ENCODE measurements around the gene PLSCR1. TPM values are rescaled to one million over a fixed set of nuclear protein-coding genes. Genes with fewer than 3 reads are reported as not detected.
A peak's percentile ranks its signal among the peaks of the same experiment; 100 is the strongest.

PLSCR1 gene
- total and polyA plus RNA-seq, 2 of the 4 experiments (the other 2 are of a cell fraction) = 5.6 to 13.2 TPM

DNA sequence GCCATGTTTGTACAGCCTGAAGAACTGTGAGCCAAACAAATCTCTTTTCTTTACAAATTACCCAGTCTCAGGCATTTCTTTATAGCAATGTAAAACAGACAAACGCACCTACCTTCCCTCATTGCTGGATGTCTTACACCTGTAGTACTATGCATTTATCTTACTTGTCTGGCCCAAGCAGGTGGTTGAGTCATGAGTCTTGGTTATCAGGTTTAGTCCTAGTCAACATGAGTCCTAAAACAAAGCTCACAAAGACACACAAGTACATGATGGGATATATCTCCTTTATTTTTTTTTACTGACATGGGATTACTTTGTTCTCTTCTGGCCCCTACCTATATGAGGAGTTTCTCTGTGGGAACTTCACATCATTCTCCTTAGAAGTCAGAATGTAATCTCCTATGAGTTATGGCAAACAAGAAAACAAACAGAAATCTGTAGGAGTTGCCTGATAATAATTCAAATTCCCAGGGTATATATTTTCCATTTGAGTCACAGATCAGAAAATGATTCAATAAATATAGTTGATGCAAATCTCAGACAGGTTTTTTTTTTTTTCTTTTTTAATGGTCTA is 41.4 kb downstream of the PLSCR1 start:
- H2BK20ac ChIP-seq (ENCODE audit: low read depth, low read length) = no peak overlapping the region
- H2BK5ac ChIP-seq (ENCODE audit: low read depth, low read length, poor library complexity, severe bottlenecking) = no peak overlapping the region
- ChIA-PET POLR2A (ENCODE audit: unreplicated experiment) (no interaction called here), CTCF (no interaction called here)
- H2AK5ac ChIP-seq (ENCODE audit: low read depth, low read length) = peak overlapping the region; percentile 63; the same call in 1 of the 2 replicates
- no CpG with 5 or more reads among the region's 1 CpG for WGBS, 2 experiments (ENCODE audit: extremely low coverage in 2 of 2, insufficient read length in 1 of 2)
- H3K9ac ChIP-seq (ENCODE audit: low read depth, low read length) = no peak overlapping the region
- no peaks in the 10 kb centered on the region; the same call in 1 of the 2 replicates for H3K9me1 ChIP-seq (ENCODE audit: insufficient read depth, low read length)
- dilution Hi-C loops (cut with HindIII; ENCODE audit: low sequenced_read_pairs, unreplicated experiment) = no loop called here
- no peak overlapping the region for H4K8ac ChIP-seq (ENCODE audit: low read depth in 2 of 2, low read length in 2 of 2)
- H3K9me3 ChIP-seq (ENCODE audit: control insufficient read depth, insufficient read depth, low read length) = no peaks in the 10 kb centered on the region
- H3K14ac ChIP-seq (replicated peaks; ENCODE audit: low read depth, low read length) = peak overlapping the region; percentile 46; the same call in 1 of the 2 replicates
- no peaks in the 10 kb centered on the region for H3K36me3 ChIP-seq (ENCODE audit: control insufficient read depth, insufficient read depth, low read length)
- H3K27ac ChIP-seq (ENCODE audit: insufficient read depth, low read length) = no peak overlapping the region
- no peak overlapping the region for H4K5ac ChIP-seq (ENCODE audit: low read depth, low read length)
- BruUV-seq (replicated peaks) = no TSS peak
- H3K4me3 ChIP-seq (ENCODE audit: insufficient read depth, low read depth, low read length) = no peak overlapping the region
- no peak overlapping the region for H2AK9ac ChIP-seq (replicated peaks; ENCODE audit: low read depth, low read length, poor library complexity)
- ATAC-seq (ENCODE audit: low read depth) = no peak
- H2BK15ac ChIP-seq (ENCODE audit: low read depth, low read length) = peak overlapping the region; percentile 59; the same call in 1 of the 3 replicates
- H3K4me2 ChIP-seq (ENCODE audit: low read depth, low read length) = no peak overlapping the region
- H3K79me1 ChIP-seq (ENCODE audit: low read depth in 1 of 2, low read length in 2 of 2) = no peaks in the 10 kb centered on the region
- H3K56ac ChIP-seq (ENCODE audit: extremely low read depth, insufficient read depth, low read length) = no peak overlapping the region
- intact Hi-C loops (cut with micrococcal nuclease) = no loop called here
- H2BK120ac ChIP-seq (ENCODE audit: low read depth, low read length) = peak overlapping the region; percentile 28; the same call in 1 of the 2 replicates
- in situ Hi-C loops (cut with MboI; ENCODE audit: low sequenced_read_pairs) = no loop called here
- no peaks in the 10 kb centered on the region for H4K20me1 ChIP-seq (ENCODE audit: insufficient read depth, low read length)
- H3K23ac ChIP-seq (ENCODE audit: low read depth, low read length) = no peak overlapping the region
- H4K91ac ChIP-seq (ENCODE audit: insufficient read depth, low read depth, low read length) = no peak overlapping the region
- DNase-seq = peak; percentile 13
- H3K4ac ChIP-seq (ENCODE audit: low read depth, low read length) = no peak overlapping the region
- H3K18ac ChIP-seq (ENCODE audit: low read depth, low read length) = no peak overlapping the region
- H3K4me1 ChIP-seq (ENCODE audit: control insufficient read depth, insufficient read depth, low read length) = peaks cover 8% of the 10 kb centered on the region; the same call in 1 of the 2 replicates
- no peaks in the 10 kb centered on the region for H3K27me3 ChIP-seq (ENCODE audit: control insufficient read depth, insufficient read depth, low read length)
- no peak overlapping the region for H2AFZ ChIP-seq (replicated peaks; ENCODE audit: low read length, poor library complexity)
- TF ChIP-seq BHLHE40 (IDR thresholded peaks at IDR 0.05; ENCODE audit: low read depth, low read length) (no peak), MXI1 (IDR thresholded peaks at IDR 0.05; ENCODE audit: borderline replicate concordance, low read depth, low read length) (no peak), FOS (IDR thresholded peaks at IDR 0.05; ENCODE audit: low read depth, low read length) (no peak), POLR2A (IDR thresholded peaks at IDR 0.05; ENCODE audit: low read depth, low read length) (no peak), RAD21 (IDR thresholded peaks at IDR 0.05; ENCODE audit: low read length) (no peak)

Data from IMR-90 (cell line).